GM21529 (cell line): Measurements from ENCODE around the gene KRT7.

Experiments used
- ATAC-seq: cut with Tn5 transposase; IDR thresholded peaks from one replicate; pipeline ENCODE4 v1.9.1; 2021; ENCODE audit not compliant: unreplicated experiment

KRT7 gene

DNA sequence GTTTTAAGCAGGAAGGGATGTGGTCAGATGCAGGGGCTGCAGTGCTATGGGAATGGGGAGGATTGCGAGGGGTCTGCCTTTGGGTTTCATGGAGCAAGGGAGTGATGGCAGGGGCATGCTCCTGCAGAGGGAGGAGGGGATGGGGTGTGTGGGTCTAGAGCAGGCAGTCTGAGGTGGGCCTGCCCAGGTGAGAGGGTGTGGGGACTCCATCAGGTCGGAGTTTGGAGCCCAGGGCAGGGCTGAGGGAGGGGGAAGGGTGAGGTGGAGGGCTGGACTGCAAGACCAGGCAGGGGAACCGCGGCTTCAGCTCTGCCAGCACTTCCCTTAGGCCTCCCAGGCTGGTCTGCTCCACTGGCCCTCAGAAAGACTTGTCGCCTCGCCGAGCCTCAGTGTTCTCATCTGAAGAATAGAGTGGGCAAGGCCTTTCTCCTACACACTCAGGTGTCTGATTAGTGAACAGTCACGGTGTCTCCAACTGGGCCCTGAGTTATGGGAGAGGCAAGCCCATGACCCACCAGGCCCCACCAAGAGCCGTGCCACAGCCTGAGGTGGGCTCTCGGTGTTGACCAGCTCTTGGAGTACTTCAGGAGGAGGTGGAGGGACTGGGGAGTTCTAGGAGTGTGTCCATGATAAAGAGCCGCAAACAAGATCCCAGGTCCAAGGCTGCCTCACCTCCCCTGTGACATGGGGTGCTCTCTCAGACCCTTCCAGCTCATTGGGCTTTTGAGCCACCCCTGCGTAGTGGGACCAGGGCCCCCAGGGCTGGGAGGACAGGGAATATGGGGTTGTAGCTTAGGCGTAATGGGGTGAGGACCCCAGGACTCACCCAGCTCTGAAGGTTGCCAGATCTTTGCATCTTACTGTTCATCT is 21.1 kb upstream of the KRT7 start:
- no peak for ATAC-seq

GRCh38 chr12:52212701-52213563 is 20.1 kb upstream of the KRT7 start:
- ATAC-seq: no peak

- ATAC-seq: no peak
Observed at GRCh38 chr12:52213564-52214420, 19.3 kb upstream of the KRT7 start.

DNA sequence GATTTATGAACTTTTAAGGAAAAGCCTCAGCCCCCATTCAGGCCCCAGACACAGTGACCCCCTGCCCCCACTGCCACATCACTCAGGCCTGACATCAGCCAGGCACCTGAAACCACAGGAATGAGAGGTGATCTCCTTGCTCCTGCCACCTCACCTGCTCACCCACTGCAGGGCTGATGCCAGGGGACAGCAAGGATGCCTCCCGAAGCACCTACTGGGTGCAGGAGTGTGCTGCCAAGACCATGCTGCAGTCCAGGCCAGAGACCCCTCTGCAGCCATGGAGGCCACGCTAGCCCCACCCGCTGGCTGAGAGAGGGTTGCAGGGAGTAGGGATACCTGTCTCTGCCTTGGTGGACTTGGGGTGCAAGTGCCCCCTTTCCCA is 18.6 kb upstream of the KRT7 start:
- ATAC-seq: no peak

DNA sequence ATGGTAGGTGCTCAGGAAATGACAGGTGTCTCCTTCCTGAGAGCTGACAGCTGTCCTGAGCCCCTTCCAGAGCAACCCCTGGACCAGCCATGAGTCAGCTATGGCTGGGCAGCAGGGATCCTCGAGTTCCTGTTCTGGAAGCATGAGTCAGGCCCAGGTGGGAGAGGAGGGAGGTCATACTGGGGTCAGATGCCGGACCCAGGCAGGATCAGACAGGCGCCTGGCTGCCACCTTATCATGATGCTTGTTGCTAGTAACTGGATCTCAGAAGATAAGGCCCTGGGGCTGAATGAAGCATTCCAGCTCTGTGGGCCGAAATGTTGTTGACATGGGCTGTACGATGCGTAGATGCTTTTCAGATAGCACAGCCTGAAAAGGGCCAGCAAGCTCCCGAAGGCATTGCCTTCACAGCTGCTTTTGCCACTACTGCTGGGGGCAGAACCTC is 17.4 kb upstream of the KRT7 start:
- ATAC-seq: no peak

DNA sequence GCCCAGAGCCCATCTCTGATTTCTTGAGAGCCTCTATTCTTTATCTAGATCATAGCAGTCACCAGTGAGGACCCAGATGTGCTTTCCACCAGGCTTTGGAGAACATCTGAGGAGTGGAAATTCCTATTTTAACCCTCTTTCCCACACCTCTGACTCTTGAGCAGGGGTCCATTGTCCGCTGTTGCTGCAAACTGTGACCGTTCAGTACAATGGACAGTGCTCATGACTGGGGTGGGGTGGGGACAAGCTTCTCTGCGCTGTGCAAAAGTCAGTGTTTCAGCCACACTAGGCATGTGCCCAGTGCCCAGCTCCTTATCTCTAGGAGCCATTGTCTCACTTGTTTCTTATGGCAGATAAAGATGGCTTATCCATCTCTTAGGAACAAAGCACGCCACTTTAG is 16.9 kb upstream of the KRT7 start:
- no peak for ATAC-seq

DNA sequence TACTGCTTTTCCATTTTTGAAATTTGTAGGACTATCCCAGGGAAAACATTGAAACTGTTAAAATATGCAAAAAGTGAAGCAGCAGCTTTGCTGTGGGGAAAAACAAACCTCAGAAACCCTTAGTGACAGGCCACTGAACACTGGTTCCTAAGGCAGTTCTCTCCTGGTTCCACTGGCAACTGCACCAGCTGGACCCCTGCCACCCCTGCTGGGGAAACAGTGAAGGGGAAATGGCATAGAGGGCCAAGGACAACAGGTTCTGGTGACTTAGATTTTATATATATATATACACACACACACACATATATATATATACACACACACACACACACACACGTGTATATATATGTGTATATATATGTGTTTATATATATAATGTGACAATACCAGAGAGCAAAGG is 16.2 kb upstream of the KRT7 start:
- no peak for ATAC-seq

GRCh38 chr12:52217223-52217622 is 15.8 kb upstream of the KRT7 start:
- ATAC-seq: no peak

GRCh38 chr12:52218001-52218400 is 15.0 kb upstream of the KRT7 start:
- ATAC-seq: no peak

DNA sequence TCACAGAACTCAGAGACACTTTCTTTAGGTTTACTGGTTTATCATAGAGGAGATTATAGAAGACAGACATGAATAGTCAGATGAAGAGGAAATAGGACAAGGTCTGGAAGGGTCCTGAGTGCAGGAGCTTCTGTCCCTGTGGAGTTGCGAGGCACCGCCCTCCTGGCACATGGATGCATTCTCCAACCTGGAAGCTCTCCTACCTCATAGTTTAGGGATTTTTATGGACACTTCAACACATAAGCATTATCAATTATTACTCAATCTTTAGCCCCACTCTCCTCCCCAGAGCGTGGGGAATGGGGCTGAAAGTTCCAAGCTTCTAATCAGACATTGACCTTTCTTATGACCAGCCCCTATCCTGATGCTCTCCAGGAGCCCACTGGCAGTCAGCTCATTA is 12.6 kb upstream of the KRT7 start:
- ATAC-seq: no peak

- no peak for ATAC-seq
Observed at GRCh38 chr12:52221070-52221781, 11.8 kb upstream of the KRT7 start.

GRCh38 chr12:52221912-52222457 is 11.1 kb upstream of the KRT7 start:
- ATAC-seq: no peak

- ATAC-seq: no peak
Observed at GRCh38 chr12:52222692-52223091, 10.4 kb upstream of the KRT7 start.

DNA sequence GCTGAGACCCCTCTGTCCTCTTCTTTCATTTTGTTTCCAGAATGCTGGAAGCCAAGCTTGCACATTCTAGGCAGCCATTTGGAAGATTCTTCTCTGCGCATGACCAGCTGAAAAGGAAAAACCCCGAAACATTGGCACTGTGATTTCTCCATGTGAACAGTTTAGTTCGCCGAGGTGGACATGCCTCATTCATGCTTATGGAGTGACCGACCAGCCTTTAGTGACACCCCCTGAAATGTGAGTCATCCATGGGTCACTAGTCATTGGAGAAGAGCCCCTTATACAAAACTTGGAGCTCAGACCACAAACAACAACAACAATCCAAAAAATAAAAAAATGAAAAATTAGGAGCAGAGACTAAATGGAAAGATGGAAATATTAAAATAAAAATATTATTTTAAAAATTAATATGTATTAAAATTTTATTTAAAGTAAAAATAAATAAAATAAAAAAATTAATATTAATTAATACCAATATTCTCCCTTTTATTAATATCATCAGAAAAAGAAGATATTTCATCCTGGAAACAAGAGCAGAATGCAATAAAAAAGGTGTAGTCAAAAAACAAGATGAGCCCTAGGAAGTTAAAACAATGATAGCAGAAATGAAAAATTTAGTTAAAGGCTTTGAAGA is 9.5 kb upstream of the KRT7 start:
- ATAC-seq: no peak

DNA sequence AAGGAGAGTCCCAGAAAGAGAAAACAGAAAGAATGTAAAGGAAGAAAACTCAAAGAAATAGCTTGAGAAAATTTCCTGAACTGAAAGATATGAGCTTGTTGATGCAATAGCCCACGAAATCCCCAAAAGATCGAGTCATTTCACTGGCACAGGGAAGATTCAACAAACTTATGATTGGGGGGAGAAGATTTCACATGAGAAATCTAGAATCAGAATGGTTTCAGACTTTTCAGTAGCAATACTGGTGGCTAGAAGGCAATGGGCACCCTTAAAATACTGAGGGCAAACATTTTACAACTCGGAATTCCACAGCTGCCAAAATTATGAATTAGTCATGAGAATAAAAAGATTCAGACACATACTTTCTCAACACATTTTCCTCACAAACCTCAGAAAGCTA is 8.9 kb upstream of the KRT7 start:
- ATAC-seq: no peak

- no peak for ATAC-seq
Observed at GRCh38 chr12:52225752-52226151, 7.3 kb upstream of the KRT7 start.

- ATAC-seq: no peak
Observed at GRCh38 chr12:52226446-52226845, 6.6 kb upstream of the KRT7 start.

DNA sequence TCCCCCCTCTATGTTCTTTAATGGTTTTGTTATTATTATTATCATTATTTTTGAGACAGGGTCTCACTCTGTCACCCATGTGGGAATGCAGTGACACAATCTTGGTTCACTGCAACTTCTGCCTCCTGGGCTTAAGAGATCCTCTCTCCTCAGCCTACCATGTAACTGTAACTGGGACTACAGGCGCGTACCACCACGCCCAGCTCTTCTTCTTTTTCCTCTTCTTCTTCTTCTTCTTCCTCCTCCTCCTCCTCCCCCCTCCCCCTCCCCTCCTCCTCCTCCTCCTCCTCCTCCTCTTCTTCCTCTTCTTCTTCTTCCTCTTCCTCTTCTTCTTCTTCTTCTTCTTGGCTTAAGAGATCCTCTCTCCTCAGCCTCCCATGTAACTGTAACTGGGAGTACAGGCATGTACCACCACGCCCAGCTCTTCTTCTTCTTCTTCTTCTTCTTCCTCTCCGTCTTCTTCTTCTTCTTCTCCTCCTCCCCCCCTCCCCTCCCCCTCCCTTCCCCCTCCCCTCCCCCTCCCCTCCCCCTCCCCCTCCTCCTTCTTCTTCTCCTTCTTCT is 5.4 kb upstream of the KRT7 start:
- ATAC-seq: no peak

- no peak for ATAC-seq
Observed at GRCh38 chr12:52228366-52228765, 4.7 kb upstream of the KRT7 start.
